ENCODE measurements around the gene CATSPER3.

CATSPER3 gene

GRCh38 chr5:135038205-135038812 lies 70.6 kb downstream of the CATSPER3 start:
- no peak overlapping the region for H3K27ac ChIP-seq
- TF ChIP-seq CTCF (IDR thresholded peaks at IDR 0.05) (no peak), ZFX (IDR thresholded peaks at IDR 0.05; ENCODE audit: borderline replicate concordance) (no peak)

DNA sequence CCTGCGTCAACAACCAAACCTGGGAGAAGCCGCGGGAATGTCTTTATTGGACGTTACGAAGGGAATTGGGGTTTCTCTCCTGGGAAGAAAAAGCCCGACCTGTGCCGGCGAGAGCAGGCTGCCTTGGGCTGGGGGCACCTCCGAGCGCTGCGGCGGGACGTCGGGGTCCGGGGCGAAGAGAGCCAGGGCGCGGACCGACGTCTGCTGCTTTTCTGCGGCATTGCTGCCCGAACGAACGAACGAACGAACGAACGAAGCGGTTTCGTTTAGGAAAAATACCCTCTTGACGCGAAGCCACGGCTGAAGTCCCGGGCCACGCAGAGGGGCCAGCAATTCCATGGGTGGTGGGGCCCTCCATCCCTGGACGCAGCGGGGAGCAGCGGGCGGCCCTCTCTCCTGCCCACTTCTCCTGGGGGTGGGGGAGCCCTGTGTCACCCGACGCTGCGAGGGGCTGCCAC lies 71.1 kb downstream of the CATSPER3 start:
- no peak overlapping the region for H3K27ac ChIP-seq
- no peak for TF ChIP-seq CTCF (IDR thresholded peaks at IDR 0.05)
- TF ChIP-seq ZFX (IDR thresholded peaks at IDR 0.05; ENCODE audit: borderline replicate concordance) = no peak

GRCh38 chr5:135039271-135040033 lies 71.7 kb downstream of the CATSPER3 start:
- no peak for TF ChIP-seq CTCF (IDR thresholded peaks at IDR 0.05)
- TF ChIP-seq ZFX (IDR thresholded peaks at IDR 0.05; ENCODE audit: borderline replicate concordance) = no peak
- no peak overlapping the region for H3K27ac ChIP-seq

- TF ChIP-seq CTCF (IDR thresholded peaks at IDR 0.05) (no peak), ZFX (IDR thresholded peaks at IDR 0.05; ENCODE audit: borderline replicate concordance) (no peak)
- no peak overlapping the region for H3K27ac ChIP-seq
Measured at GRCh38 chr5:135040034-135040332, 72.3 kb downstream of the CATSPER3 start.

- no peak for TF ChIP-seq CTCF (IDR thresholded peaks at IDR 0.05)
- no peak for TF ChIP-seq ZFX (IDR thresholded peaks at IDR 0.05; ENCODE audit: borderline replicate concordance)
- no peak overlapping the region for H3K27ac ChIP-seq
Measured at GRCh38 chr5:135040333-135041144, 72.8 kb downstream of the CATSPER3 start.

DNA sequence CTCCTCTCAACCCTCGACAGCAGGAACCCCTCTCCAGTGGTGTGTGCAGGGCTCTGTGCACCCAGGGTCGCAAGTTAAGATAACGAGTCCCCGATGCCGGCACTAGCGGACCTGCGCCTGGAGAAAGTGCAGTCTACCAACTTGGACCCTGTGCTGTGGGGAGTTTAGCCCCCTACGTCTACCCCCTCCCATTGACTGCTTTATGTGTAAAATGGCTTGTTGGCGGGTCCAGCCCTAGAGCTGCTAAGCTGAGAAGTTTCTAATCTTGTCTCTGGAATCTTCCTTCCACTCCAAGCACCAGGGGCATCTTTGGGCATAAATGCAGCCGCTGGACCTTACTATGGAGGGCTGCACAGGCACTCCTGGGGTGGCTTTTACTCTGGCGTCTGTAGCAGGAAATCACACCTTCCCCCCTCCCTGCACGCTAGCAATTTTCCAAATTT lies 73.5 kb downstream of the CATSPER3 start:
- no peak overlapping the region for H3K27ac ChIP-seq
- no peak for TF ChIP-seq CTCF (IDR thresholded peaks at IDR 0.05)
- no peak for TF ChIP-seq ZFX (IDR thresholded peaks at IDR 0.05; ENCODE audit: borderline replicate concordance)

Data from 22Rv1 (cell line).